Activated naive CD4-positive, alpha-beta T cell treated with anti-CD3 and anti-CD28 coated beads for 36 hours (primary cell): ENCODE data around the gene PSAPL1. TPM values are rescaled to one million over a fixed set of nuclear protein-coding genes. Genes with fewer than 3 reads are reported as not detected.
"Not testable (repeated sequence)": the region's sequence is repeated elsewhere in the genome, so short reads cannot be mapped to it uniquely, and the experiment has no call there.

Source experiments
- CTCF ChIA-PET: fragments of 350-600 bp; sonication (Branson Sonifier 250); formaldehyde crosslinking; loops from one replicate; lab custom pipeline; 2021; ENCODE audit warnings: antibody characterized with exemption; lab: Charles Lee
- DNase-seq: peaks from one replicate; pipeline ENCODE4 v3.0.0-alpha.2; 2020
- H3K27ac Mint-ChIP-seq: one replicate; pipeline ENCODE4 v1.8.0; 2021; ENCODE audit warnings: mild to moderate bottlenecking, mixed read lengths
- H3K27me3 Mint-ChIP-seq: one replicate; pipeline ENCODE4 v1.8.0; 2021; ENCODE audit warnings: low read depth, mixed read lengths
- H3K36me3 Mint-ChIP-seq: one replicate; pipeline ENCODE4 v1.8.0; 2021; ENCODE audit warnings: low read depth, mixed read lengths
- H3K4me1 Mint-ChIP-seq: one replicate; pipeline ENCODE4 v1.8.0; 2021; ENCODE audit warnings: low read depth, mixed read lengths
- H3K4me3 Mint-ChIP-seq: one replicate; pipeline ENCODE4 v1.8.0; 2021; ENCODE audit warnings: mild to moderate bottlenecking, moderate library complexity, mixed read lengths
- H3K9me3 Mint-ChIP-seq: one replicate; pipeline ENCODE4 v1.8.0; 2021; ENCODE audit warnings: mixed read lengths
- intact Hi-C: fragments of 100-400 bp; cut with micrococcal nuclease; formaldehyde crosslinking; loops from one replicate; pipeline ENCODE4 v1.15.1; 2023
- total RNA-seq, 2 experiments: library from RNA; stranded (reverse); gene quantifications; one replicate each; pipeline ENCODE4 v1.2.3, GENCODE V29; 2021

The PSAPL1 gene
- total RNA-seq, 2 experiments from 2014 or later: not detected

GRCh38 chr4:7457201-7458065, 22.7 kb upstream of the PSAPL1 start:
- Mint-ChIP-seq H3K27me3 (peaks cover 4% of the 10 kb centered on the region), H3K27ac (no peak overlapping the region), H3K9me3 (no peaks in the 10 kb centered on the region), H3K4me3 (no peak overlapping the region), H3K36me3 (no peaks in the 10 kb centered on the region), H3K4me1 (no peaks in the 10 kb centered on the region)
- no peak for DNase-seq
- CTCF ChIA-PET: interaction anchor here (0.7 to 0.8 kb wide), 2 partner anchors 10 to 1130 kb away, joined by 3 read pairs; no protein-coding TSS in a partner anchor
- intact Hi-C loops: no loop called here

- CTCF ChIA-PET: interaction anchor here (0.6 kb wide), 1 partner anchor 1118 kb away, joined by 6 read pairs; no protein-coding TSS in a partner anchor
- H3K27me3 Mint-ChIP-seq, H3K27ac Mint-ChIP-seq, DNase-seq, H3K36me3 Mint-ChIP-seq, H3K4me1 Mint-ChIP-seq, intact Hi-C loops, H3K9me3 Mint-ChIP-seq, H3K4me3 Mint-ChIP-seq: not testable (repeated sequence)
Measured at GRCh38 chr4:7452802-7453201, 18.1 kb upstream of the PSAPL1 start.

GRCh38 chr4:7451800-7452199, 17.1 kb upstream of the PSAPL1 start:
- Mint-ChIP-seq H3K4me3 (no peak overlapping the region), H3K27ac (no peak overlapping the region), H3K27me3 (no peaks in the 10 kb centered on the region), H3K36me3 (no peaks in the 10 kb centered on the region), H3K4me1 (no peaks in the 10 kb centered on the region), H3K9me3 (peaks cover 2% of the 10 kb centered on the region)
- CTCF ChIA-PET: no interaction called here
- intact Hi-C loops: no loop called here
- DNase-seq: no peak

GRCh38 chr4:7451434-7451789, 16.7 kb upstream of the PSAPL1 start:
- CTCF ChIA-PET: no interaction called here
- no peaks in the 10 kb centered on the region for H3K4me1 Mint-ChIP-seq
- H3K9me3 Mint-ChIP-seq: peaks cover 2% of the 10 kb centered on the region
- no peak overlapping the region for H3K27ac Mint-ChIP-seq
- H3K4me3 Mint-ChIP-seq: no peak overlapping the region
- no peak for DNase-seq
- H3K27me3 Mint-ChIP-seq: no peaks in the 10 kb centered on the region
- intact Hi-C loops: no loop called here
- no peaks in the 10 kb centered on the region for H3K36me3 Mint-ChIP-seq

- no peak for DNase-seq
- intact Hi-C loops: no loop called here
- Mint-ChIP-seq H3K36me3 (no peaks in the 10 kb centered on the region), H3K27ac (no peak overlapping the region), H3K4me1 (no peaks in the 10 kb centered on the region), H3K27me3 (no peaks in the 10 kb centered on the region), H3K9me3 (peaks cover 2% of the 10 kb centered on the region), H3K4me3 (no peak overlapping the region)
- CTCF ChIA-PET: no interaction called here
Measured at GRCh38 chr4:7450775-7451433, 16.2 kb upstream of the PSAPL1 start.

- intact Hi-C loops: no loop called here
- no peaks in the 10 kb centered on the region for H3K4me1 Mint-ChIP-seq
- no peaks in the 10 kb centered on the region for H3K36me3 Mint-ChIP-seq
- no peak for DNase-seq
- H3K9me3 Mint-ChIP-seq: peaks cover 2% of the 10 kb centered on the region
- CTCF ChIA-PET: no interaction called here
- H3K27me3 Mint-ChIP-seq: peaks cover 8% of the 10 kb centered on the region
- H3K27ac Mint-ChIP-seq: no peak overlapping the region
- H3K4me3 Mint-ChIP-seq: no peak overlapping the region
Measured at GRCh38 chr4:7448036-7448435, 13.3 kb upstream of the PSAPL1 start.

GRCh38 chr4:7447236-7447635, 12.5 kb upstream of the PSAPL1 start:
- CTCF ChIA-PET: no interaction called here
- Mint-ChIP-seq H3K4me1 (no peaks in the 10 kb centered on the region), H3K27ac (no peak overlapping the region), H3K9me3 (peaks cover 2% of the 10 kb centered on the region), H3K27me3 (peaks cover 8% of the 10 kb centered on the region), H3K4me3 (no peak overlapping the region), H3K36me3 (no peaks in the 10 kb centered on the region)
- intact Hi-C loops: no loop called here
- DNase-seq: no peak

- no peaks in the 10 kb centered on the region for H3K4me1 Mint-ChIP-seq
- no peak overlapping the region for H3K27ac Mint-ChIP-seq
- peaks cover 11% of the 10 kb centered on the region for H3K27me3 Mint-ChIP-seq
- H3K4me3 Mint-ChIP-seq: no peak overlapping the region
- H3K36me3 Mint-ChIP-seq: no peaks in the 10 kb centered on the region
- no peak for DNase-seq
- intact Hi-C loops: no loop called here
- CTCF ChIA-PET: no interaction called here
- peaks cover 2% of the 10 kb centered on the region for H3K9me3 Mint-ChIP-seq
Measured at GRCh38 chr4:7444731-7445130, 10.0 kb upstream of the PSAPL1 start.

GRCh38 chr4:7444314-7444713, 9.6 kb upstream of the PSAPL1 start:
- Mint-ChIP-seq H3K36me3 (no peaks in the 10 kb centered on the region), H3K27ac (no peak overlapping the region), H3K27me3 (peaks cover 11% of the 10 kb centered on the region), H3K9me3 (no peaks in the 10 kb centered on the region), H3K4me1 (no peaks in the 10 kb centered on the region), H3K4me3 (no peak overlapping the region)
- no peak for DNase-seq
- intact Hi-C loops: no loop called here
- CTCF ChIA-PET: no interaction called here

GRCh38 chr4:7442574-7443162, 7.9 kb upstream of the PSAPL1 start:
- Mint-ChIP-seq H3K4me1 (no peaks in the 10 kb centered on the region), H3K27ac (no peak overlapping the region), H3K9me3 (no peaks in the 10 kb centered on the region), H3K36me3 (no peaks in the 10 kb centered on the region), H3K4me3 (no peak overlapping the region), H3K27me3 (peaks cover 11% of the 10 kb centered on the region)
- DNase-seq: no peak
- CTCF ChIA-PET: no interaction called here
- intact Hi-C loops: no loop called here

- Mint-ChIP-seq H3K27ac (no peak overlapping the region), H3K9me3 (no peaks in the 10 kb centered on the region), H3K27me3 (peaks cover 11% of the 10 kb centered on the region), H3K4me1 (no peaks in the 10 kb centered on the region), H3K36me3 (no peaks in the 10 kb centered on the region), H3K4me3 (no peak overlapping the region)
- CTCF ChIA-PET: no interaction called here
- DNase-seq: no peak
- intact Hi-C loops: no loop called here
Measured at GRCh38 chr4:7441201-7441600, 6.5 kb upstream of the PSAPL1 start.

- Mint-ChIP-seq H3K27me3 (peaks cover 11% of the 10 kb centered on the region), H3K4me3 (no peak overlapping the region), H3K27ac (no peak overlapping the region), H3K9me3 (no peaks in the 10 kb centered on the region), H3K4me1 (no peaks in the 10 kb centered on the region), H3K36me3 (no peaks in the 10 kb centered on the region)
- intact Hi-C loops: no loop called here
- CTCF ChIA-PET: interaction anchor here (0.6 kb wide), 1 partner anchor 158 kb away, joined by 3 read pairs; no protein-coding TSS in a partner anchor
- no peak for DNase-seq
Measured at GRCh38 chr4:7439699-7440098, 5.0 kb upstream of the PSAPL1 start.
